Activated naive CD4-positive, alpha-beta T cell treated with anti-CD3 and anti-CD28 coated beads, Interleukin-2, amount 50 U/mL, for 24 hours (primary cell): ENCODE measurements around the gene CDH13.

ENCODE experiments used
- H3K27ac Mint-ChIP-seq: one replicate; pipeline ENCODE4 v1.8.0; 2021; ENCODE audit warnings: mild to moderate bottlenecking, mixed read lengths
- H3K27me3 Mint-ChIP-seq: one replicate; pipeline ENCODE4 v1.8.0; 2021; ENCODE audit warnings: mixed read lengths
- H3K36me3 Mint-ChIP-seq: one replicate; pipeline ENCODE4 v1.8.0; 2021; ENCODE audit warnings: mixed read lengths
- H3K4me1 Mint-ChIP-seq: one replicate; pipeline ENCODE4 v1.8.0; 2021; ENCODE audit warnings: mixed read lengths
- H3K4me3 Mint-ChIP-seq: one replicate; pipeline ENCODE4 v1.8.0; 2021; ENCODE audit warnings: mild to moderate bottlenecking, mixed read lengths
- H3K9me3 Mint-ChIP-seq: one replicate; pipeline ENCODE4 v1.8.0; 2021; ENCODE audit warnings: mixed read lengths

CDH13 gene

DNA sequence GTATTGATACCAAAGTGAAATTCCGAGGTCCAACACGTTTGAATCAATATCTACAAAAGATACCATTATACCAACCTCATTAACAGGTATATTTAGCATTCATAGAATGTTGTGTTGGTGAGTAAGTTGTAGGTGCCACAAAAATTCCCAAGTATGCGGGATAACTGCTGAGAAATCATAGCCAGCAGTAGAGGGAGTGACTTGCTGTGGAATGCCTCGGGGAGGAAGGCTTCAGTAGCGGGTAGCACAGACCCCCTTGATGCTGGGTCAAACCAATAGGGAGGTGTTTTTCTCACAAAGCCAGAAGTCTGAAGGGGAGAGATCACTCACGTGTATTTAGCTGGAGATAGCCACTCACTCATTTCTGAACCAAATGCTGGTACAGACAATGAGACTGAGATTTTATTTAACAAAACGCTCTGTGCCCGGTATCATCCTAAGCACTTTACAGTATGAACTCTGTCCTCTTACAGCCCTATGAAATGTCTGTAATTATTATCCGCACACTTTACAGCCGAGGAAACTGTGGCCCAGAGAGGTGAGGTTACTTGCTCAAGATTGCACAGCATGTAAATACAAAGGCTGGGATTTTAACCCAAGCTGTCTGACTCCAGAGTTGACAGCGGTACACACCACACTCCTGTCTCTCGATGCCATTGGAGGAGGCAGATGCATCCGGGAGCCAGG, 1204.1 kb downstream of the CDH13 start:
- Mint-ChIP-seq H3K9me3 (no peaks in the 10 kb centered on the region), H3K27me3 (no peaks in the 10 kb centered on the region), H3K4me1 (peaks cover 10% of the 10 kb centered on the region), H3K27ac (no peak overlapping the region), H3K36me3 (no peaks in the 10 kb centered on the region), H3K4me3 (no peak overlapping the region)

DNA sequence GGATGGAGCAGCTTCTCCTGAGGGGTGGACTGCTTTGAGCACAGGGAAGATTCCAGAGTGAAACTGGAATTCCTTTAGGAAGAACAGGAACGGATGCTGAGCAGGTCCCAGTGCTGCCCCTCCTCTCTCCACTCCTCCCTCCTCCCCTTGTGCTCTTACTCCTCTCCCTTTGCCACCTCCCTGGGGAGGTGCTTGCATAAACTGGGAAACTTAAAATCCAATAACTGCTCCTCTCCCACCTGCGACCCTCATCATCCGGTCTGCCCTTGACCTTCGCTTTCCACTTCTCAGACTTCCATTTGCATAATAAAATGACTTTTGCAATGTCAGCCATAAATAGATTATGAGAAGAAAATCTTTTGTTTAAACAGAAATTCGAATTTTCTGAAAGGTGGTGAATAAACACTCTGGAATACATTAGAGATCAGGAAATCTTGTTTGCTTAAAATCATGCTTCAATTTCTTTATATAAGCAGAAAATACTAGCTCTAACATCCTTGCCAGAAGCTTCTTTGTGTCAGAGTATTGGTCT, 1204.8 kb downstream of the CDH13 start:
- H3K36me3 Mint-ChIP-seq = no peaks in the 10 kb centered on the region
- H3K4me1 Mint-ChIP-seq = peaks cover 14% of the 10 kb centered on the region
- H3K27ac Mint-ChIP-seq = no peak overlapping the region
- H3K4me3 Mint-ChIP-seq = no peak overlapping the region
- no peaks in the 10 kb centered on the region for H3K27me3 Mint-ChIP-seq
- no peaks in the 10 kb centered on the region for H3K9me3 Mint-ChIP-seq

DNA sequence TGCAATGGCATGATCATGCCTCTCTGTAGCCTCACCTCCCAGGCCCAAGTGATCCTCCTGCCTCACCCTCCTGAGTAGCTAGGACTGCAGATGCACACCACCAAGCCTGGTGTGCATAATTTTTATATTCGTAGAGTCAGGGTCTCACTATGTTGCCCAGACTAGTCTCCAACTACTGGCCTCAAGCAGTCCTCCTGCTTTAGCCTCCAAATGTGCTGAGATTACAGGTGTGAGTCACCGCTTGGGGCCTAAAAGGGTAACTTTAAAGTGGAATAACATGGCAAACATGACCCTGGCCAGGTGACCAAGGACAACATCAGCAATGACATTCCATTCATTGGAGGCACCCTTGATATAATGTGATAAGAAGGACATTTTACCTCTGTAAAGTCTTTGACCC, 1207.2 kb downstream of the CDH13 start:
- Mint-ChIP-seq H3K27me3 (peaks cover 3% of the 10 kb centered on the region), H3K27ac (no peak overlapping the region), H3K36me3 (no peaks in the 10 kb centered on the region), H3K4me3 (no peak overlapping the region), H3K4me1 (peaks cover 16% of the 10 kb centered on the region), H3K9me3 (no peaks in the 10 kb centered on the region)

DNA sequence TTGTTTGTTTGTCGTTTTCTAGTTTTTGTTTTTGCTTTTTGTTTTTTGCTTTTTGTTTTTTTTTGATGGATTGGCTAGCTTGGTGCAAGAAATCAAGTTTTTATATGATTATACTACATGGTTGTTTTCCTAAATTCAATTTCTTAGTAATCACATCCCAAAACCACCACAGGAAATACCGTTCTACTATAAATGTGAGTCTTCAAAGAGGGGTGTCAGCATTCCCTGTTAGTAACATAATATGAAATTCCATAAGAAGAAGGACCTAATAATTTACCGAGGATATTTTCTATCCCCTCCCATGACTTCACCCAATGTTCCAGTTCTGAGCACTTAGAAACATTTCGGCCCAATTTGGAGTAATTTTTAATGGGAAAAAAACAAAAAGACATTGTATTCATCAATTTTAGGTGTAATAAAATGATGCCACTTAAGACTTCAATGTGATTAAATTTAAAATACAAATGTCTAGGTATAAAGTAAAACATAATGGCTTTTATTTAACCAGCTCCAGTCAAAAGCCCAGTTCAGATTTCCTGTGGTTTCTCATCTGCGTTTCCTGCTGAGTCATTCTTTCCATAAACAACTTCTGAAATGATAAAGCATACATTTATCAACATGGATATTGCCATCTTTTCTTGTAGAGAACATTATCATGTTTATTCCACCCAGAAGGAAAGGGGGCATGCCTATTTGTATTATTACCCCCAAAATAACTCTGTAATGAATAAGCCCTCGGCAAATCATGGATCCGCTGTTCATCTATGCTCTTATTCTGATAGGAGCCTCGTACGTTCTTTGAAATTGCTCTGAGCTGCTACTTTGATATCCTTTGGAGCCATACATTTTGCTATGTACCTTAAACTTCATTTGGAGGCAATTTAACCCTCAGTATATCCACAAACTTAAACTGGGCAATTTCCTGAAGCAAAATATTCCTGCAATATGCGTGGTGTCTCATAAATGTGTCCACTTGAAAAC, 1209.1 kb downstream of the CDH13 start:
- Mint-ChIP-seq H3K4me3 (no peak overlapping the region), H3K27ac (no peak overlapping the region), H3K36me3 (no peaks in the 10 kb centered on the region), H3K4me1 (peaks cover 16% of the 10 kb centered on the region), H3K27me3 (peaks cover 3% of the 10 kb centered on the region), H3K9me3 (no peaks in the 10 kb centered on the region)

DNA sequence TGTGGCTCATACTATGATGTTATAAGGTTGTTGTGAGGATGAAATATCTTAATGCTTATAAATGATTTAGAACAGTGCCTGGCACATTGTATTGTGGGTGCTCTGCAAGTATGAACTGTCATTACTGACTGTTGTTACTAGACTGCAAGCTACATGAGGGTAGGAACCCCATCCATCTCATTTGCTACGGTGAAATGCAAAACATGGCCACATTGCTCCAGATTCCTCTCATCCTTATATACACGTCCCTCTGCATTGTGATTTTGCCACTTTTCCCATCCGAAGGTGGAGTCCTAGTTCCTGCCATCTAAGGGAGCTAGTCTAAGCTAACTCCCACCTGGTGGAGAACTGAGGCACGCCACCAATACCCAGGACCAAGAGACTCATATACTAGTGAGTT, 1210.8 kb downstream of the CDH13 start:
- peaks cover 16% of the 10 kb centered on the region for H3K4me1 Mint-ChIP-seq
- H3K36me3 Mint-ChIP-seq = no peaks in the 10 kb centered on the region
- H3K4me3 Mint-ChIP-seq = no peak overlapping the region
- peaks cover 3% of the 10 kb centered on the region for H3K27me3 Mint-ChIP-seq
- no peak overlapping the region for H3K27ac Mint-ChIP-seq
- H3K9me3 Mint-ChIP-seq = no peaks in the 10 kb centered on the region

DNA sequence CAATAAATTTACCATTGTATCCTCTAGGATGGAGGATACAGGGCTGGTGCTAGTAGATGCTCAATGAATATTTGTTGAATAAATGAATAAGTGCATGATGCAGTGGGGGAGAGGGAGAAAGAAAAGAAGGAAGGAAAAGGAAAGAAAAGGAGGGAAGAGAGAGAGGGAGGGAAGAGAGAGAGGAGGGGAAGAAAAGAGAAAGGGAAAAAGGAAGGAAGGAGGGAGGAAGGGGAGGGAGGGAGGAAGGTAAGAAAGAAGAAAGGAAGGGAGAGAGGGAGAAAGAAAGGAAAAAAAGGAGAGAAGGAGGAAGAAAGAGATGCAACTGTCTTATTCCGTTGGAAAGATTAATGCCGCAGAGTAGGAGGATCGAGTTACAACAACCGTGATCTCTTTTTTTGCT, 1211.4 kb downstream of the CDH13 start:
- H3K27me3 Mint-ChIP-seq = peaks cover 3% of the 10 kb centered on the region
- H3K4me1 Mint-ChIP-seq = peaks cover 16% of the 10 kb centered on the region
- H3K4me3 Mint-ChIP-seq = no peak overlapping the region
- no peak overlapping the region for H3K27ac Mint-ChIP-seq
- H3K36me3 Mint-ChIP-seq = no peaks in the 10 kb centered on the region
- no peaks in the 10 kb centered on the region for H3K9me3 Mint-ChIP-seq

DNA sequence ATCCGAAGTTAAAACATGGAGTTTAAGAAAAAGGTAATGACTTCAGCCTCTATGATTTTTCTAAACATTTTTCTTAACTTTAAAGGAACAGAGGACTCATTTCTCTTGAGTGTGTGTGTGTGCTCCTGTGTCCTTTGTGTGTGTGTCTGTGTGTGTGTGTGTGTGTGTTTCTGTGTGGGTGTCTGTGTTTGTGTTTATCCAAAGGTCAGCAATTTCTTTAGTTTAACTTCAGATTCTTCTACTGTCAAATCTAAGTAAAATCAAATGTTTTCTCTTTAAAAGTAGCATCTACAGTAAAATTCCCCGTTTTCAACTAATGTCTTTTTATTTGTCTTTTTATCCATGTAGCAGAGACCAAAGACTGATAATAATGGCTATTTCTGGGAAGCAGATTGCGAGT, 1212.8 kb downstream of the CDH13 start:
- Mint-ChIP-seq H3K4me3 (no peak overlapping the region), H3K9me3 (no peaks in the 10 kb centered on the region), H3K27ac (no peak overlapping the region), H3K27me3 (peaks cover 3% of the 10 kb centered on the region), H3K36me3 (no peaks in the 10 kb centered on the region), H3K4me1 (peaks cover 16% of the 10 kb centered on the region)

DNA sequence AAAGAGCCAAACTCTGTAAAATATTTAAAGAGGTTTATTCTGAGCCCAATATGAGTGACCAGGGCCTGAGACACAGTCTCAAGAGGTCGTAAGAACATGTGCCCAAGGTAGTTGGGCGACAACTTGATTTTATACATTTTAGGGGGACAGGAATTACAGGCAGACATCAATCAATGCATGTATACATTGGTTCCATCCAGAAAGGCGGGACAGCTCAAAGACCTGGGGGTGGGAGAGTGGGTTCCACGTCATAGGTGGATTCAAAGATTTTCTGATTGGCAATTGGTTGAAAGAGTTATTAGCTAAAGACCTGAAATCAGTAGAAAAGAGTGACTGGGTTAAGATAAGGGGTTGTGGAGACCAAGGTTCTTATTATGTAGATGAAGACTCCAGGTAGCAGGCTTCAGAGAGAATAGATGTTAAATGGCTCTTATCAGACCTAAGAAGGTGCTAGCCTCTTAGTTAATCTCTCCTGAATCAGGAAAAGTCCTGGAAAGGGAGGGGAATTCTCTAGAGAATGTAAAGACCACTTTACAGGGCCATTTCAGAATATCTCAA, 1213.4 kb downstream of the CDH13 start:
- H3K9me3 Mint-ChIP-seq = no peaks in the 10 kb centered on the region
- peaks cover 16% of the 10 kb centered on the region for H3K4me1 Mint-ChIP-seq
- no peak overlapping the region for H3K27ac Mint-ChIP-seq
- H3K4me3 Mint-ChIP-seq = no peak overlapping the region
- no peaks in the 10 kb centered on the region for H3K36me3 Mint-ChIP-seq
- peaks cover 3% of the 10 kb centered on the region for H3K27me3 Mint-ChIP-seq

DNA sequence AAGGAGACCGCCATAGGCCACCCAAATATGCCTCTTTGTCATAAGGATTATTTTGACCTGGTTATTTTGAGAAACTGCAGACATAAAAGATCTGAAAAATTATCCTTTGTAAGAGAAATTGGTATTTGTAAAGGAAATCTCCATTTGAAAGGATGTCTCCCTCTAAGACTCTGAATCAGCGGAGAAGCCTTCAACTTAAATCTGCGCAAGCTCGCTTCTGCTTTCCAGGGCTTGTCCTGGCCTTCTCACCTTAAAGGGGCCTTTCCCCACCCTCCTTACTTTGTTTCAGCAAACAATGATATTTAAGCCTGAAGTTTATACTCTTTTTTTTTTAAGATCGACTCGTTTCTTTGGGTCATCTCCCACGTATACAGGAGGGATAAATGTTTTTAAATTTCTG, 1215.5 kb downstream of the CDH13 start:
- H3K27me3 Mint-ChIP-seq = peaks cover 3% of the 10 kb centered on the region
- no peaks in the 10 kb centered on the region for H3K4me1 Mint-ChIP-seq
- H3K36me3 Mint-ChIP-seq = no peaks in the 10 kb centered on the region
- no peak overlapping the region for H3K4me3 Mint-ChIP-seq
- no peaks in the 10 kb centered on the region for H3K9me3 Mint-ChIP-seq
- H3K27ac Mint-ChIP-seq = no peak overlapping the region

DNA sequence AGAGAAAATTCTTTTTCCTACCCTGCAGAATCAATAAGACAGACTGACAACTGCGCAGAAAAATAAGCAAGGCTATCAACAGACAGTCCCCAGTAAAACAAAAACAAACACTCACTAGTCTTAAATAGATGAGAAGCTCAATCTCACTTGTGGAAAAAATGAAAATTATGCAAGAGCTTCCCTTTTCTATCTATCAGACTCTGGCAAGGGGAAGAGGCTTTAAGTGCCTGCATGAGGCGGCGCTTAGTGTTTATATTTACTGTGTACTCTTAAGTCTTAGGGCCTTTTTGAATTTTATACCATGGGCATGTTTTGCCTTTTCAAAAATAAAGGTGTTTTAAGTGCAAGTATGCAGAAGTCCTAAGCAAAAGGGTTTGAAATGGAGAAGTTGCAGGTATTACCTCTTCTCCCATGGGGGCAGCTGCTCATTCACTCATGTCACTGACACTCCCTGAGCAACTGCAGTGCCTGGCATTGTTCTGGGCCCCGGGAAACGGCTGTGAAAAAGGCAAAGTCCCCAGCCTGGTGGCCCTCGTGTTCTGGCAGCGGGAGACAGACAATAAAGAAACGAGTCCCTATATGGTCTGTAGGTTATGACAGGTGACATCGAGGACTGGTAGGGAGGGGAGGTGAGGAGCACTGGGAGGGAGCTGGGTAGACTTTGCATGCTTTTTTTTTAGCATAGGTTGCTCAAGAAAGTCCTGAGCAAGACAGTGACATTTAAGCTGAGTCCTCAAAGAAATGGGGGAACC, 1216.2 kb downstream of the CDH13 start:
- no peak overlapping the region for H3K27ac Mint-ChIP-seq
- no peaks in the 10 kb centered on the region for H3K36me3 Mint-ChIP-seq
- peaks cover 2% of the 10 kb centered on the region for H3K27me3 Mint-ChIP-seq
- H3K9me3 Mint-ChIP-seq = no peaks in the 10 kb centered on the region
- H3K4me1 Mint-ChIP-seq = no peaks in the 10 kb centered on the region
- H3K4me3 Mint-ChIP-seq = no peak overlapping the region

DNA sequence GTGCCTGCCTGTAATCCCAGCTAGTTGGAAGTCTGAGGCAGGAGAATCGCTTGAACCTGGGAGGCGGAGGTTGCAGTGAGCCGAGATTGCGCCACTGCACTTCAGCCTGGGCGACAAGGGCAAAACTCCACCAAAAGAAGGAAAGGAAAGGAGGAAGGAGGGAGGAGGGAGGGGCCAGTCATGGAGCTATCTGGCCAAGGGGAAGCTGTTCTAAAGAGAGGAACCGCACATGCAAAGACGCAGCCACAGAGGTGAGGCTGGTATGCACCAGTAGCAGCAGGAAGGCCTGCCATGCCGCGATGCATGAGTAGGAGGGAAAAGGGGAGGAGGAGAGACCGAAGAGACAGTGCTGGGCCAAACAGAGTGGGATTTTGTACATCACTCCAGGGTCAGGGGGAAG, 1216.9 kb downstream of the CDH13 start:
- H3K4me3 Mint-ChIP-seq = no peak overlapping the region
- H3K27me3 Mint-ChIP-seq = no peaks in the 10 kb centered on the region
- H3K9me3 Mint-ChIP-seq = no peaks in the 10 kb centered on the region
- H3K36me3 Mint-ChIP-seq = no peaks in the 10 kb centered on the region
- H3K4me1 Mint-ChIP-seq = no peaks in the 10 kb centered on the region
- H3K27ac Mint-ChIP-seq = no peak overlapping the region

DNA sequence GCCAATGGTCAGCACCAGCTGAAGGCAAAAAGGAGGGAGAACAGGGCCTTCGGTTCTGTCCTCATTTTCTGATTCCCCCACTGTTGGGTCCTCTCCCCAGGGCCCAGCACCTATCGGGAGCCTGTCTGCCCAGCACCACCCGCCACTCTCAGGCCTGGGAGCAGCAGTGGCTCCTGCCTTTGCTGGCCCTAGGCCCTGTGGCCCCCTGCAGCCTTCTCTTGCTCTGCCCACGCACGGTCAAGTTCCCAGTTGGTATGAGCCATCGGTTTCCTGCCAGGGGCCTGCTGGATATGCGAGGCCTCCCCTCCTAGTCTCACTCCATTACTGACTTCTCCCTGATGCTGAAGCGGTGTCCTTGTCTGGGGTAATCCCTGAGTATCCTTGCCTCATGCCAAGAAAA, 1218.5 kb downstream of the CDH13 start:
- no peaks in the 10 kb centered on the region for H3K36me3 Mint-ChIP-seq
- H3K9me3 Mint-ChIP-seq = no peaks in the 10 kb centered on the region
- no peaks in the 10 kb centered on the region for H3K4me1 Mint-ChIP-seq
- no peaks in the 10 kb centered on the region for H3K27me3 Mint-ChIP-seq
- H3K4me3 Mint-ChIP-seq = no peak overlapping the region
- no peak overlapping the region for H3K27ac Mint-ChIP-seq

DNA sequence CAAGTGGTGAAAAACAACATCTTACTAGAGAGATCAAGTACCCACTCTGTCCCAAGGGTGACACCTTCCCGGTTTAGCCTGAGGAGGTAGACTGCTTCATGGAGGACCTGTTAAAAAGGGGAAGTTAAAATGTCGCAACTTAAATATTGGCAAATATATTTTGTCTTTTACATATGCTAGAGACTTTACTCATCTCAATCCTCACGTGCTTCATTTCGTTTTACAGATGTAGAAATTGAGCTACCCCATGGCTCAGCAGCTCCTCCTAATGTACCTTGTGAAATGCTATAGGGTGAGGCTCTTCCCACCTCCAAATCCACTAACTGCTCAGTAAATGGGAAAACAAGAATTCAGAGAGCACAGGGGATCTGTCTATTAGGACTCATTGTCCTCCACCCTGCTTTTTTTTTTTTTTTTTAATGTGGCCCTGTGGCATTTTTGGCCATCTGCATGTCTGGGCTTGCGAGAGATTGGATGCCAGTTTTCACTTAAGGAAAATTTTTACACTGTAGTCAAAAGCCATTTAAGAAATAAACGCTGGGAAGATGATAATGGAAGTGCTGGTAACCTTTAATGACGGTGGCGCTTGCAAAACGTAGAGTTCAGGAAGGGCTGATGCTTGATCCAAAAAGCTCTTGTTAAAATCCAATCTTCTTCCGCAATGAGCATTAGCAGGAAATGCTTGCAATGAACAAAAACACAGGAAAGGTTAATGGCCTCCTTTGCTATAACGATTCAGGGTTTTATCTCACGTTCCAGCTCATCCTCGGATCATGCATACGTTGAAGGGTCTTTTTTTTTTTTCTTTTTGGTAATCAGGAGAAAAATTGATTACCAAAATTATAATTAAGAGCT, 1220.8 kb downstream of the CDH13 start:
- Mint-ChIP-seq H3K27ac (no peak overlapping the region), H3K4me1 (no peaks in the 10 kb centered on the region), H3K27me3 (no peaks in the 10 kb centered on the region), H3K9me3 (no peaks in the 10 kb centered on the region), H3K36me3 (no peaks in the 10 kb centered on the region), H3K4me3 (no peak overlapping the region)

DNA sequence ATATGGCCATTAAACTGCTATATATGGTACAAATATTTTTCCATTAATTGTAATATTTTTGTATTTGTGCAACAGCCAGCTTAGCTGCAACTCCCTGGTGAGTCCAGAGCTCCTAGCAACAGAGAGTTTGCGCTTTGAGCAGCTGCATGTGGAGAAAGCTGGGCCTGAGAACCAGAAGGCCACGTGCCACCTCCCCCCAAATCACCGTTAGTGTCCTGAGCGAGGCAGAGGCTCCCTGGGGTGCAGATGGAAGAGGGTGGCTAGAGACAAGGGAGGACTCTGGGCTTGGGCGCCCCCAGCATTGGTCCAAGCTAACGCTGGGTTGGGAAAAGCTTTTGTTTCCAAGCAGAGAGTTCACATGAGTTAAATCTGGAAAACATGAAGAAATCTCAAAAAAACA, 1222.7 kb downstream of the CDH13 start:
- no peak overlapping the region for H3K4me3 Mint-ChIP-seq
- H3K4me1 Mint-ChIP-seq = no peaks in the 10 kb centered on the region
- H3K9me3 Mint-ChIP-seq = no peaks in the 10 kb centered on the region
- H3K27me3 Mint-ChIP-seq = no peaks in the 10 kb centered on the region
- H3K27ac Mint-ChIP-seq = no peak overlapping the region
- H3K36me3 Mint-ChIP-seq = no peaks in the 10 kb centered on the region
